HL-60 (cell line): ENCODE results near the gene RER1.

ENCODE experiments used
- POLR2AphosphoS5 ChIP-seq: IDR thresholded peaks from 2 replicates; pipeline ENCODE4 v1.6.1; 2012; ENCODE audit warnings: low read depth
- TF ChIP-seq, protein P1 (sequence below): IDR thresholded peaks from one replicate; pipeline ENCODE4 v1.5.1; 2011; ENCODE audit warnings: low read length, control low read depth, inconsistent platforms; ENCODE audit not compliant: insufficient read depth

DNA sequence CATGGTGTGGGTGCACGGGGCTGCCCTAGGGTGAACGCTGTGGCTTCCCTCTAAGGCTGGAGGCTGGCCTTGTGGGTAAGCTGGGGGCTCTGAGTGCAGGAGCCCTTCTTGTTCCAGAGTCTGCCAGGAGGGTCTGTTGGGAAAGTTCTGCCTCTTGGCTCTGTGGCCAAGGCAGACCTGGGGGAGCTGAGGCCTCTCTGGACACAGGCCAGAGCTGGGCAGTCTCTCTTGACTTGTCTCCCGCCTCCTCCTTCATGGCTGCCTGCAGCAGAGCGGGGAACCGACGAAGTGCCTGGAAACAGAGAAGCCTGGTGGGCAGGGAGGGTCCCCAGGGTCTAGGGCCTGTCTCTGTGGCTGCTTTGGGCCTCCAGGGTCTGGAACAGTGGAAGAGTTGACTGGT lies 51.0 kb downstream of the RER1 start:
- TF ChIP-seq, protein P1, sequence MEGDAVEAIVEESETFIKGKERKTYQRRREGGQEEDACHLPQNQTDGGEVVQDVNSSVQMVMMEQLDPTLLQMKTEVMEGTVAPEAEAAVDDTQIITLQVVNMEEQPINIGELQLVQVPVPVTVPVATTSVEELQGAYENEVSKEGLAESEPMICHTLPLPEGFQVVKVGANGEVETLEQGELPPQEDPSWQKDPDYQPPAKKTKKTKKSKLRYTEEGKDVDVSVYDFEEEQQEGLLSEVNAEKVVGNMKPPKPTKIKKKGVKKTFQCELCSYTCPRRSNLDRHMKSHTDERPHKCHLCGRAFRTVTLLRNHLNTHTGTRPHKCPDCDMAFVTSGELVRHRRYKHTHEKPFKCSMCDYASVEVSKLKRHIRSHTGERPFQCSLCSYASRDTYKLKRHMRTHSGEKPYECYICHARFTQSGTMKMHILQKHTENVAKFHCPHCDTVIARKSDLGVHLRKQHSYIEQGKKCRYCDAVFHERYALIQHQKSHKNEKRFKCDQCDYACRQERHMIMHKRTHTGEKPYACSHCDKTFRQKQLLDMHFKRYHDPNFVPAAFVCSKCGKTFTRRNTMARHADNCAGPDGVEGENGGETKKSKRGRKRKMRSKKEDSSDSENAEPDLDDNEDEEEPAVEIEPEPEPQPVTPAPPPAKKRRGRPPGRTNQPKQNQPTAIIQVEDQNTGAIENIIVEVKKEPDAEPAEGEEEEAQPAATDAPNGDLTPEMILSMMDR = no peak
- no peak for TF ChIP-seq POLR2AphosphoS5
